IMR-90 (cell line): ENCODE results near the gene SH3BGRL3. TPM values are rescaled to one million over a fixed set of nuclear protein-coding genes. Genes with fewer than 3 reads are reported as not detected.

Experiments
- polyA plus RNA-seq, 3 experiments: library from polyadenylated mRNA; depleted of rRNA; stranded (reverse); fragments of >200 nt; gene quantifications; 2 replicates each; pipeline ENCODE4 v1.2.3, GENCODE V29; 2012; ENCODE audit warnings: low replicate concordance in 1 of 3
- total RNA-seq: library from RNA; depleted of rRNA; stranded (reverse); fragments of >200 nt; gene quantifications from 2 replicates; pipeline ENCODE4 v1.2.3, GENCODE V29; 2012
- TF ChIP-seq, protein P1 (sequence below): fragments of 150-350 bp; IDR thresholded peaks from 2 replicates; pipeline ENCODE4 v1.6.1; 2017; ENCODE audit warnings: mild to moderate bottlenecking, antibody characterized with exemption, low read length, low read depth

Gene SH3BGRL3
- total and polyA plus RNA-seq, 2 of the 4 experiments (the other 2 are of a cell fraction): 35.0 to 483 TPM

DNA sequence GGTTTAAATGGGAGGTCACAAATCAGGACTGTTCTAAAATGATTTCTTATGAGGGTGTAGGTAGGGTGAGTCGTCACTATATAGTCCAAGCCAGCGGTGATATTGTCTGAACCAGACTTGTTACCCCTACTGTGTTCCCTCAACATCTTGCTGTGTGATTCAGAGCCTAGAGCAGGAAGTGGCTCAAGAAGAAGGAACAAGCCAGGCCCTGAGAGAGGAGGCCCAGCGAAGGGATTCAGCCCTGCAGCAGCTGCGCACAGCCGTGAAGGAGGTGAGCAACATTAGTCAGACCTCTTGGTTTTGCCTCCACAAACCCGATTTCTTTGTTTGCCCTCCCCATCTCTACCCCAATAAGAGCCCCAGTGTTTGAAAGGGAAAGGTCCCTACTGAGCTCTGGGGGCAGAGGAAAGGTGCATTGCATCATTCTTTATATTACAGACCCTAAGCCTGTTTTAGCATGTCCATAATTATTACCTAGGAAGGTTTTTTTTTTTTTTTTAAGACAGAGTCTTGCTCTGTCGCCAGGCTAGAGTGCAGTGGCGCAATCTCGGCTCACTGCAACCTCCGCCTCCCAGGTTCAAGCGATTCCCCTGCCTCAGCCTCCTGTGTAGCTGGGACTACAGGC is 5.0 kb upstream of the SH3BGRL3 start (continued):
- TF ChIP-seq, protein P1, sequence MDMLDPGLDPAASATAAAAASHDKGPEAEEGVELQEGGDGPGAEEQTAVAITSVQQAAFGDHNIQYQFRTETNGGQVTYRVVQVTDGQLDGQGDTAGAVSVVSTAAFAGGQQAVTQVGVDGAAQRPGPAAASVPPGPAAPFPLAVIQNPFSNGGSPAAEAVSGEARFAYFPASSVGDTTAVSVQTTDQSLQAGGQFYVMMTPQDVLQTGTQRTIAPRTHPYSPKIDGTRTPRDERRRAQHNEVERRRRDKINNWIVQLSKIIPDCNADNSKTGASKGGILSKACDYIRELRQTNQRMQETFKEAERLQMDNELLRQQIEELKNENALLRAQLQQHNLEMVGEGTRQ: no peak
